HG03342 (cell line): ENCODE results near the gene APPBP2.

ENCODE experiments used
- ATAC-seq: cut with Tn5 transposase; IDR thresholded peaks from one replicate; pipeline ENCODE4 v1.9.1; 2021; ENCODE audit warnings: mild to moderate bottlenecking, moderate library complexity; ENCODE audit not compliant: unreplicated experiment

Gene APPBP2

DNA sequence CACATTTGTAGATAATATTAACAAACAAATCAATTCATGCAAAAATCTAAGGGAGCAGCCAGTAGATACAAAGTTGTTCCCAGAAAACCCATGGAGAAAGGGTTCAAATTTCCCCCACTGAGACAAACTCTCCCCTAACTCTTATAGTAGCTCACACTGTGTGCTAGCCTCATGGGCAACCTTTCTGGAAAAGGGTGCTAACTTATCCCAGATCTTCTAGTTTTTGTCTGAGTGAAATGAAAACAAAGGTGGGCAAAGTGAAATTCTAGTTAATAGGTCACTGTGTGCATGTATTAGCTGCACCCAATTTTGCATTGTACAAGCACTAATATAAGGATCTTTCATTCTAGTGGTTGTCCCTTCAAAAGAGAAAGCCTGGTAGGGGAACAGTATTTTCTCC lies 124.2 kb downstream of the APPBP2 start:
- no peak for ATAC-seq

DNA sequence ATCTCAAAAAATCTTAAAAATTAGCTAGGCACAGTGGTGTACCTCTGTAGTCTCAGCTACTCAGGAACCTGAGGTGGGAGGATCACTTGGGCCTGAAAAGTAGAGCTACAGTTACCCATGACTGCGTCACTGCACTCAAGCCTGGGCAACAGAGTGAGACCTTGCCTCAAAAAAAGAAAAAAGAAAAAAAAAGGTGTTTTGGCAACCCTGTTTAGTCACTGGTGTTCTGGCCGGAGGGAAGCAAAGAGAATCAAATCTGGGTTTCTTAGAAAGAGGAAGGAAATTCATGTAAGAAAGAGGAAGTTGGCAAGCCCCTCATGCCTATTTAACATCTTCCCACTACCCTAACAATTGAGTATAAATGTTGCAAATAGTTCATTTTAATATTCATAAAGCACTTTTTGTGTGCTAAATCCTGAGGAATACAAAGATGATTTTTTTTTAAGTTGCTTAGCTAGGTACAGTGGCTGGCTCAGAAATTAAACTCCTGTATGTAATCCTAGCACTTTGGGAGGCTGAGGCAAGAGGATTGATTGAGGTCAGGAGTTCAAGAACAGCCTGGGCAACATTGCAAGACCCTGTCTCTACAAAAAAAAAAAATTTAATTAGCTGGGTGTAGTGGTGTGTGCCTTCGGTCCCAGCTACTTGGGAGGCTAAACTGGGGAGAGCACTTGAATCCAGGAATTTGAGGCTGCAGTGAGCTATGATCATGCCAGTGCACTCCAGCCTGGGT lies 127.6 kb downstream of the APPBP2 start:
- peak; percentile 67 for ATAC-seq

DNA sequence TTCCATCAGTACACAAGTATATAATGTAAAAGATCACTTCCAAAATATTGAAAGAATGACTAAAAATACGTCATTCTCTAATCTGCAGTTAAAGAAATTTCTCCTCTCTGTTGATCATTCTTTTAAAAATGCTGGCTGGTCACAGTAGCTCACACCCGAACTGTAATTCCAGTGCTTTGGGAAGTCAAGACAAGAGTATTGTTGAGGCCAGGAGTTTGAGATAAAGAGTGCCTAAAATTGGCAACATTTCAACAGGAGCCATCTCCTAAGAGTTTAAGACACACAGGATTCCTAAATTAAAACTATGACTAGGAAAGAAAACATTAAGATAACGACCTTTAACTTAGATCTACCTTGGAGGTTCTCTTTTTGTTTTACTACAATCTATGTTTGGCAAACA lies 129.6 kb downstream of the APPBP2 start:
- no peak for ATAC-seq

DNA sequence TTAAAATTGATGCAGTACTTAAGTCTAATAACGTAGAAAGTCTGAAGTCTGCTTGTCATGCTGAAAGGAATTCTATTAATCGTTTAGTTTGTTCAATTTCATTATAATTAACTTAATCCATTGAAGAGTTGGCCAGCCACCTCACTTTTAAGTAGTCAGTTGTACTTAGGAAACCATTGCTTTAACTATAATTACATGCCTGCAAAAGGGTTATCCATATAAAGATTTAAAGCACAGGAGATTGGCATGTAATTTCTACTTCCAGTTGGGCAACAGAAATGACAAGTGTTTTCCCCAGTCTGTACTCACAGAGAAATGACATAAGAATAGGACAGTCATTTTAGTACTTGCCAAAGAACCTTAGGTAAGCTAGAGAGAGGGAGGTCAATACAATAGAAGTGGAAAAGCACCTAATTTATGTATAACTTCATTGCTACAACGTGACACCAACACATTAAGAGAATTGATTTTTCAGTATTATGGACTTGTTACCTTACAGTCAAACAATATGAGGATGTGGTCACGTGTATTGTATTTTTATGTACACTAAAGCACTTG lies 130.5 kb downstream of the APPBP2 start:
- no peak for ATAC-seq

DNA sequence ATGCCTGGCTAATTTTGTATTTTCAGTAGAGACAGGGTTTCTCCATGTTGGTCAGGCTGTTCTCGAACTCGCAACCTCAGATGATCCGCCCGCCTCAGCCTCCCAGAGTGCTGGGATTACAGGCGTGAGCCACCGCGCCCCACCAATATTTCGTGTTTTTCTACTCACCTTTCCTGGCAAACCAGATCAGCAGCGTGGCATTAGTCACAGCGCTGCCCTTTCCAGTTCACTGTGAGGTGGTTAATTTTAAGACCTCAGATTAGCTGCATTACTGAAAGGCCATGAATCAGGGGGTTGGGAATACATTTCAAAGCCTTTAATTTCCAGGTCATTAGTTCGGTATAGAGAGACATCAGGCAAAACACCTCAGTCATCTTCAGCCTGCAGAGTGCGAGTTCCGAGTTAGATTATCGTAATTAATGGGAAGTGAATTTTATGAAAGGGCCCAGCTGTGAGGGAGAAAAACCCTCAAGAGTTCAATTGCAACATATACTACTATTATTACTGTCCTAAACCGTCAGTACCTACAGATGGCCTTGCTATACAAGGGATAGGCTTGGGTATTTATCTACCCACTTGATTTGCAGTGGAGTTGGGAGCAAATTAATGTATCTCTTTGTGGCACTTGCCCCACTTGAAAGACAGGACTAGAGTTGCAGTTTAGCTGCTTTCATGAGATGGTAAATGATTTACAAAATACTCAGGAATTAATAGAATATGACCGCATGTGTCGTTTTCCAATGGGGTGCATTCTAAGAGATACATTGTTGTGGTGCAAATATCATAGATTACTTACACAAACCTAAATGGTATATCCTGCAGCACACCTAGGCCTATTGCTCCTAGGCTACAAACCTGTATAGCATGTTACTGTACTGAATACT lies 132.0 kb downstream of the APPBP2 start:
- ATAC-seq, result no peak
